Non-pigmented ciliary epithelial cell (primary cell): ENCODE measurements around the gene ZSWIM4.

Experiments used
- DNase-seq: peaks from one replicate; pipeline ENCODE4 v3.0.0-alpha.2; 2010; ENCODE audit warnings: low read depth

ZSWIM4 gene

DNA sequence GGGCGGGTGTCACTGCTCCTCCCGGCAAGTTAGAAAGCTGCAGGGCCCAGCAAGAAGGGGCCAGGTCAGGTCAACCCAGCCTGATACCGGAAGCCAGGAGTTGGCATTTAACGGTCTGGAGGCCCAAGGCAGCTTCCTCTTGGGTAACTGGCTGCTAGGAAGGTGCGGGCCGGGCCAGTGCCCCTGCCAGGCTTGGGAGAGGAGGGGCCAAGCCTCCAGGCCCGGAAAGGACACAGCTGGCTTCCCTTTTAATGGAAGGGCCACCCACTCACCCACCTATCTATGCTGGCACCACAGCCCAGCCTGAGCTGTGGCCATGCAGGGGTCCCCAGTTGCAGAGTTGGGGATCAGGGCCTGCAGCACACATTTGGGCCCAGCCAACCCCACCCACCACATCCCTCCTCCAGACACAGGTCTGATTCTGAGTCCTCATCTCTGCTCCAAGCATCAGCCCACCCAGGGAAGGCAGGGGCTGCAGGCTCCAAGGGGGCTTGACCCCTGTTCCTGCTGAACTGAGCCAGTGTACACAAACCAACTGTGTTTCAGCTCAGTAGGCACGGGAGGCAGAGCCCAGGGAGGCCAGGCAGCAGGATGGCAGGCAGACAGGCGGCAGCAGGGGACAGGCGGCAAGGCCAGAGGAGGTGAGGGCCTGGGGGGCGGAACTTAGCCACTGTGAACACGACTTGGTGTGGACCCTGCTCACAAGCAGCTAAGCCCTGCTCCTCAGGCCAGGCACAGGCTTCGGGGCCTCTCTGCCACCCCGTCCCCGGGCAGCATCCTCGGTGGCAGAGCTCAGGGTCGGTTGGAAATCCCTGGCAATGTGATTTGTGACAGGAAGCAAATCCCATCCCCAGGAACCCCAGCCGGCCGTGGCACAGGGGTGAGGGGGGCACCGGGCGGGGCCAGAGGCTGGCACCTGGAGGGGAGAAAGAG, 40.8 kb downstream of the ZSWIM4 start:
- no peak for DNase-seq

DNA sequence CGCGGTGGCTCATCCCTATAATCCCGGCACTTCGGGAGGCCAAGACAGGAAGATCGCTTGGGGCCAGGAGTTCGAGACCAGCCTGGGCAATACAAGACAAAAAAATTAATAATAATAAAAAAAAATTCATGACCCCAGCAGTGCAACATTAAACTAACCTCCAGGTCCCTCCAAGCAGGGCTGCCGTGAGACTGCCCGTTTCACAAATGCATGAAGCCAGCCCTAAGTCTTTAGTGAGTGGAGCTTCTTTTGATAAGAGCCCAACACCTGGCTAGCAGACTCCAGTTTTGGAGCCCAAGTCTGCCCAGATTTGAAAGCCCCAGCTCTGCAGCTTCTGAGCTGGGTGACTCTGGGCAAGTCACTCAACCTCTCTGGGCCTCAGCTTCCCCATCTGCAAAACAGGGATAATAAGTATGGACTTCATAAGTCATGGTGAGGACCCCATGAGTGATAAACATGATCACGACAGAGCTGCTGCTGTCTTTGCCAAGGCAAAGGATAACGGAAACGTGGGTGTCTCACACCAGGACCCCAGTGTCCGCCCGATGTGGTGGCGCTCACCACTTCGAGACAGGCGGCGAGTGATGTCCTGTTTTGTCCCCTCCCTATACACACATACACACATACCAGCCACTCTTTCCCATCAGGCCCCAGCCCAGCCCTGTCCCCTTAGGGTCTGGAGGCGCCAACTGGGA, 43.3 kb downstream of the ZSWIM4 start:
- no peak for DNase-seq

DNA sequence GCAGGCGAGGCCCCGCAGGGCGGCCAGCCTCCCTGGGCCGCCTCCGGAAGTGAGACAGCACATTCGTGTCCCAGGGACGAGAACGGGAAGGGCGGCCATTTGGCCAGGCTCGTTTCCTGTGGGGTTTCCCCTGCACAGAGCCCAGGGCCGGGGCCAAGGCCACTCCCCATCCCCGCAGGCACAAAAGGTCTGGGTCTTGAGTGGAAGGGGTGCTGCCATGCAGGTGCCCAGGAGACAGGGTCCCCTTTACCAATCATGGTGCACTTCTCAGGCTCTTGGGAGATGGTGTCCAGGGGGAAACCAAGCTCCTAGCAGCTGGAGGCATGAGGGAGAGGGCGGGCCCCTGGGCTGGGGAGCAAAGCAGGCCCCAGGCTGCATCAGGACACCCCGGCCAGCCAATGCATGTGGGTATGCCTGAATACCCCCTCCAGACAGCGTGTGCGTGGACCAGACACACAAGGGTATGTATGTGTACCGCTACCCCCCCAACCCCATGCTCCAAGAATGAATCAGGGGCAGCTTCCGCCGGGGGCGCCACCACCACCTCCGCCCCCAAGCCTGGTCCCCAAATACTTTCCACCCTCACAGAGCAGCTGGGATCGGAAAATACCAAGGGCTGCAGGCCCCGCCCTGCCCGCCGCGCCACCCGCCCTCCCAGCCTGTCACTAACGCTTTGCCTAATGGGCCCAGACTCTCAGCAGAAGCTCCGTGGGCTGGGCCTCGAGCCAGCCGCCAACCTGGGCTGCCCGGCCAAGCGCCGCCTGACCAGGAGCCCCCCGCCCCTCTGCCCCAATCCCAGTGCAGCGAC, 44.1 kb downstream of the ZSWIM4 start:
- no peak for DNase-seq

DNA sequence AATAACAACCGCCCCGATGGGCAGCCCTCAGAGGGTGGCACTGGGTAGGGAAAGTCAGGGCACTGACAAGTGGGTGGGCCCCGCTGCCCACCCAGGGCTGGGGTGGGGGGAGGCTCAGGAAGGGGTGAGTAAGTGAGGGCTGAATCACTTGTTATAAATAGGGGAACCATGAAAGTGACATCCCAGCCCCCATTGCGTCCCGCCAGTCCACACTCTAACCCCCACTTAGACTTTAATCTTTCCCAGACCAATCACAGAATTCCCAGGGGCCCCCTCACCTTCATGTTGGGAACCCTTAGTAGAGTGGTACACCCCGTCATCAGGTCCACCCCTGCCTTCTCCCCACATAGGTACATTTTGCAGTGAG, 44.7 kb downstream of the ZSWIM4 start:
- DNase-seq: no peak

DNA sequence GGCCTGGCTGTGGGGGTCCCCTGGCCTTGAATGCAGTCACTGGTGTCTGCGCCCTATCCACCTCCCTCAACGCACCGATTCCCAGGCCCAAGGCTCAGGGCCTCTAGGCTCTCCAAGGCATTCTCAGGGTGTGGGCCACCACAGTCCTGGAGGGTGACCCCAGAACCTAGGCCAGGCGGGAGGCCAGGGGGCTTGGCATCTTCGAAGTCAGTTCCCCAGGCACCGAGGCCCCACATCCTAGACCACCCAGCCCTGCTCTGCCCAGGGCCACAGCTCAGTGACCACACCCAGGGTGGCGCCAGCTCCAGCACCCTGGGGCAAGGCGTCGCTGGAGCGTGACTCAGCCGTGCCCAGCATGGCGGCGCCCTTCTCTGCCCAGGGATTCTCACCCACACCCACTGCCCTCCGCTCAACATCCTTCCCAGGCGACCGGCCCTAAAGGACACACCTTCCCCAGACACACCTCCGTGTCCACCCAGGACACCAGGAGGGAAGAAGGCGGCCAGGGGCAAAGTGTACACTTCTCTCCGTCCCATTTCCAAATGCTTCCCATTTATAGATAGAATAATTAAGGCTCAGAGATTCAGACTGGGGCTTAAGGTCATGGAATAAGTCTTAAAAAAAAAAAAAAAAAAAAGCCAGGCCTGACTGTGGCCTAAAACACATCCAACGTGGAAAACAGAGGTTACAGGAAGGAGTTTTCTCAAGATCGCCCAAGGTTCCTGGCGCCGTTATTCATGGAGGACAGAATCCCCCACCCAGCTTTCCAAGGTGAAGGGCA, 45.3 kb downstream of the ZSWIM4 start:
- no peak for DNase-seq

DNA sequence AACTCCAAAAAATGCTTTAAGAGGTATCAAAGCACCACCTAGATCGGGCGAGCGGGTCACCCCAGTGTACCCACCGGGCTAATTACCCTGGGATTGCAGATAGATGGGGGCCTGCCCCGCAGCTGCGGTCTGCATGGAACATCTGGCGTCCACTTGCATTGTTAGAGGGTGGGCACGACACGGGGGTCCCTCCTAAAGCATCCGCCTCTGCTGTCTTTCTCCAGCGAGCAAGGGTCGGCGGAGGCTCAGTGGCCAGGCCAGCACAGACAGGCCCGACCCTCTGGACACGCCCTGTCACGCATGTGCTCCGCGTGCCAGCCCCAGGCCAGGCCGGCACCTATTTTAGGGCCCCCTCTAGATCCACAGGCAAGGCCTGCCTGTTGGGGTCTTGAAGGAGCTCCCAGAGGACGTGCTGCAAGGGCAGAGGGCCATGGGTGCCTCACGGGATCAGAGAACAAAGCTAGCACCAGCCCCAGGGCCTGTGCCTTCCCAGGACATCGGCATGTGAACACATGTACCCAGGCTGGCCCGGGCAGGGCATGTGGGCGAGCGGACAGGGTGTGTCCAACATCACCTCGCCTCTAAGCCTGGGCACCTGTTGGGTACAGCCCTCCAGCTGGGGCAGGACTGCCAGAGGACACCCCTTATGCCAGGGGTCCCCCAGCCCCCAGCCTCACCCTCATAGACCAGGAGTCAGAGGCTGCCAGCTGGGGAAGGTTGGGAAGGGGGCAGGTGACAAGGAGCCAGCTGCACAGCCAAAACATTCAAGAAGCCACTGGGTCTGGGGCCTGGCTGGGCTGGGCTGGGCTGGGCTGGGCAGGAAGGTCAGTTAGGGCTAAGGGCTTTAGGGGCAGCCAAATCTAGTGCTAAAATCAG, 46.1 kb downstream of the ZSWIM4 start:
- no peak for DNase-seq

DNA sequence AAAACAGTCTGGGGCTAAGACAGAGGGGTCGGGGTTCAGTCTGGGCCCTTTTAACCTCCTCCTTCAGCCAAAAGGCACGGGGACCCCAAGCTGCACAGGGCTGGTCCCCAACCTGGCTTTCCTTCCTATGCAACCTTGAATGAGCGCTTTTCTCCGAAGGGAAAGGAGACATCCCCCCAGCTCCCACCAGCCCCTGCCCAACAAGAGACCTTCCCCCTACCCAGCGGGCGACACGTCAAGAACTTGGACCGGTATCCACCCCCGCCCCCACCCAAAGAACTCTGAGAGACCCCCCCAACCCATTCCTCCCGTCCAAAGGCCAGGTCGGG, 46.7 kb downstream of the ZSWIM4 start:
- no peak for DNase-seq

DNA sequence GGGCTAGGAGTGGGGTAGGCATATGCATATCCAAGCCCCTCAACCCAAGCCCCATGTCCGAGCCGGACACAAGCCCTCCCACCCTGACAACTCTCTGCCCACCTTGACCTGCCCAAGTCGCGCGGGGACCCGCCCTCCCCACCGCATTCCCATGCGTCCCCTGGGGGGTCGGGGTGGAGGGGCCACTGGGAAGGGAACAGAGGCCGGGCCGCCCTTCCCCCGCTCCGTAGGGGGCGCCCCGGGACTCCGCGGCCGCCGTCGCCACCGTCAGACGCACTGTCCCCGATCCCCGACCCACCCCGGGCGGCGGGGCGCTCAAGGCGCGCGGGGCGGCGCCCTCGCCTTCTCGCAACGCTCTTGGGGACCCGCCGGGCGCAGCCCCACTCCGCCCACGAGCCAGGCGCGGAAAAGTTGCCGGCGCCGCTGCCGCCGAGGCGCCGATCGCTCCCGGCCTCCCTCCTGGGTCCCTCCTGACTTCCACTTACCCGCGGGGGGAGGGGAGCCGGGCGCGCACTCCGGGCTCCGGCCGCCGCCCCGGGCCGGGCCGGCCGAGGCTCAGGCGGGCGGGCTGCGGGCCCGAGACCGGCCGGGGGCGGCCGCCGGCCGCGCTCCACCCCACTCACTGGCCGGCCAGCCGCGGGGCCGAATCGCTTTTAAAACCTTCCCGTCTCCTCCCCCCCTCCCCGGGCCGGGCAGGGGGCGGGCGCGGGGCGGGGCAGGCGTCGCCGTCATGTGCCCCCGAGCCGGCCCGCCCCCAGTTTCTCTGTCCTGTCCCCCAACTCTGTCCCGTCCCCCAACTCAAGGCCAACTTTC, 47.3 kb downstream of the ZSWIM4 start:
- no peak for DNase-seq

DNA sequence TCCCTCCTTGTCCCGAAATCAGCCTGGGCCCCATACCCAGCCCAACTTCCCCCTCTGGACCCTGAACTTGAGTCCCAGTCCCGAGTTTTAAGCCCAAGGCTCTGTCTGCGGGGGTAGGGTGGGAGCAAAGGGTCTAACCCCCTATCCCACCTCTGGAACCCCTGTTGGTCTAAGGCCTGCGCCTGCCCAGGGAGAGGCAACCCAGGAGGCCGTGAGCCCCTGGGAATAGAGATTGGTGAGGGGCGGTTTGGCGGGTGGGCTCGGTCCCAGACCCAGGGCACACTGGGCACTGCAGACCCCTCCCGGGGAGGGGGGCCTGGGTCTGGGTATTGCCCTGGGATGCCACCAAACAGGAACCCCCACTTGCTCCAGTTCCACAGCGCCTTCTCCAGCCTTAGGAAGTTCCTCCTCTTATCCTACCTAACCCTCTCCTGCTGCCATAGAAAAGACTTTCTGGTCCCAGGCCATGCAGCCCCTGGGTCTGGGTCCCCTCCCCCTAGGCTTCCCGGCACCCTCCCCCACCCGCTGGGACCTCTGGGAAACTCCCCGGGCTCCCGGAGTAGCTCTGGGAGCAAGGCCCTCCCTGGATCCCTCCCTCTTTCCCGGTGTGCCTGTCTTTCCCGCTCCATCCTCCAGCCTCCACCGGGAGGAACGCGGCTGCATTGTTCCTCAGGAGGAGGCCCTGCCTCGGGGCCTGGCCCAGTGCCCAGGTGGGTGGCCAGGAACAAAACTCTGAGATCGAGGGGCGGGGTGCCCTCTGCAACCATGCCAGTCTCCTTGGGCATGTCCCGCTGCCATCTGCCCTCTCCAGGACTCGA, 48.1 kb downstream of the ZSWIM4 start:
- no peak for DNase-seq

DNA sequence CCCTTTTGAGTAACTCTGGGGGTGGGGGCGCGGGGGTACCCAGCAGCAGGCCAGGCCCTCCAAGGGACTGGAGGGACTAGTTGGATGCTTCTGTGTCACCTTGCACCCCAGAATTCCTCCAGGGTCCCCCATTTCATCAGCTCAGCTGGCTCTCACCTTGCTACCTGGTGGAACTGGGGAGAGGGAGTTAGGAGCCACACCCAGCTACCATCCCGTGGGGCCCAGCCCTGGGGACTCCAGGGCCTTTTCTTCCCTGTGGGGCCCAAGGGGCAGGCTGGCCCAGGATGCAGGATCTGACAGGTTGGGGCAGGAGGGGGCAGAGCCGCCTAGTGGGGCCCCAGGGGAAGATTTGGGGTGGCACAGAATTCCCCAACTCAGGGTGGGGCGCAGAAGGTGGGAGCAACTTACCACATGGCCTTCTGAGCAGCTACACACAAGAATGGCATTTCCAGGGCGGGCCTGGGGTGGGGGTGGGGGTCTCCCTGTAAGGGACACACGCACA, 48.9 kb downstream of the ZSWIM4 start:
- DNase-seq: no peak

DNA sequence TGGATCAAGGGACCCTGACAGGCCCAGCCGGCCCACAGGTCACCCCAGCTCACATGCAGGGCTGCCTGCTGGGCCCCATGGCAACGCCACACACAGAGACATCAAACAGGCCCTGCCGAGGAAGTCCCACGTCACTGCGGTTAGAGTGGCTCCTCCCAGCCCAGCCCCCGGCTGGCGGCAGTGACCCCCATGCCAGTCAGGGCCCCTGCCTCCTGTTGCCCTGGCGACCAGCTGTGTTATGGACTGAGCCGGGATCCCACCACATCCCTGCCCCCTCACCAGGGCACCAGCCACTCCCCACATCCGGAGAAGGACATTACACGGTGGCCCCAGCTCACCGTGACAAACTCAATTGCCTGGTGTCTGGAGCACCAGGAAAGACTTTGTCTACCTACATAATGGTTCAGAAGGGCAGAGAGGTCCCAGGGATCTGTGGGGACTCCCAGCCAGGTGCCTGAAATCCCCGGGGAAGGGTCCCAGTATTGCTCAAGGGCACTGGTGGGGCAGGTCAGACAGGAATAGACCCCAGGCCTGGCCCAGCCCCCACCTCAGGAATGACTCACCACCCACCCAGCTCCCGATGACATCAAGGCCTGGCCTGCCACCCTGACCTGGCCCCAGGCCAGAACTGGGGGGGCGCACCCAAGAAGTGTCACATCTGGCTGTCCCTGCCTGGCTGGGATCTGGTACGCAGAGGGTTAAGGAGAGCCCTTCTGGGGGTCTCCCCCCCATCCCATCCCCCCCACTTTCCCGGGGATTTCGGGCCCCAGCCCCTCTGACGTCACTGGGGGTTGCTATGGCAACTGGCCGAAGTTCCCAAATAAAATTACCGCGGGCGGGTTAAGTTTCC, 51.5 kb downstream of the ZSWIM4 start:
- no peak for DNase-seq

DNA sequence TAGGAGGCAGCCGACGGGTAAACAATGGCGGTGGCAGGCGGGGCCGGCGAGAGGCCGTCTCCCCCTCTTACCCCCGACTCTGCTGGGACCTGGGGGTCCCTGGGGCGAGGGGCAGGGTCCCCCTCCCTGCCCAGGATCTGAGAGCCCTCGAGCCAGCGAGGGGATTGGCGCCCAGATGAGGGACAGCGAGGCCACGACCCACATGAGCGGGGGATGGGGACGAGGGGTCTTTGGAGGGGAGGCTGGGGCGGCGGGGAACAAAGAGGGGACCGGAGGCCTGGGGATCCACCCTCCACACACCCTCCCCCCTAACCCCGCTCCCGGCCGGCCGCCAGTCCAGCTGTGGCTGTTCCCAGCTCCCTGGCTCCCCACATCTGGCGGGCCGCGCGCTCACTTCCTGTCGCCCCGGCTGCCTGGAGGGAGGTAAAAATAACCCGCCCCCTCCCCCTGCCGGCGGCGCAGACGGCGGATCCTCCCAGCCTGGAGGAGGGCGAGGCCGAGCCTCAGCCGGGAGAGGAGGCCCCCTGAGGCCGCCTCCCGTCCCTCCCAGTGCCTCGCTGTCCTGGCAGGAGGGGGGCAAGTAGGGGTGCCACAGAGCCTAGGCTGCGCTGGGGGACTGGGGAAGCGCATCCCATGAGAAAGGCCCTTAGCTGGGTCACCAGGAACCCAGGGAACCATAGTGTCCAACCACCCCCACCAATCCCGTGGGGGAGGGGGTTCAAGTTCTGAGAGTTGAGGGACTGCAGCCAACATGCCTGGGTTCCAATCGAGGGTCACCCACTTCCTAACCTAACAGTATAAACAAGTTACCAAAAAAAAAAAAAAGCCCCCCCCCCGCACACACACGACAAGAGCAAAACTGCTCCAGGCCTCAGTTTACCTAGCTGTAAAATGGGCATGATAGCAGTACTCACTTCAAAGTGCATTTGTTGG, 52.4 kb downstream of the ZSWIM4 start:
- DNase-seq: no peak

DNA sequence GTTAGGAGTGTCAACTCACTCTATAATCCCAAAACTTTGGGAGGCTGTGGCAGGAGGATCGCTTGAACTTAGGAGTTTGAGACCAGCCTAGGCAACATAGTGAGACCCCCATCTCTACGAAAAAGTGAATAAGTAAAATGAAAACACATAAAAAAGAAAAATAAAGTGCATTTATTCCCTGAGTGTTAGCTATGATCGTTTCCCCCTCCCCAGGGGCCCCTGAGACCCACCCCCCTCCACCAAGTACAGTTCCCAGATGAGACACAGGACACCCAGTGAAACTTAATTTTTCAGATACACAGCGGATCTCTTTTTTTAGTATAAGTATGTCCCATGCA, 53.1 kb downstream of the ZSWIM4 start:
- DNase-seq: no peak

DNA sequence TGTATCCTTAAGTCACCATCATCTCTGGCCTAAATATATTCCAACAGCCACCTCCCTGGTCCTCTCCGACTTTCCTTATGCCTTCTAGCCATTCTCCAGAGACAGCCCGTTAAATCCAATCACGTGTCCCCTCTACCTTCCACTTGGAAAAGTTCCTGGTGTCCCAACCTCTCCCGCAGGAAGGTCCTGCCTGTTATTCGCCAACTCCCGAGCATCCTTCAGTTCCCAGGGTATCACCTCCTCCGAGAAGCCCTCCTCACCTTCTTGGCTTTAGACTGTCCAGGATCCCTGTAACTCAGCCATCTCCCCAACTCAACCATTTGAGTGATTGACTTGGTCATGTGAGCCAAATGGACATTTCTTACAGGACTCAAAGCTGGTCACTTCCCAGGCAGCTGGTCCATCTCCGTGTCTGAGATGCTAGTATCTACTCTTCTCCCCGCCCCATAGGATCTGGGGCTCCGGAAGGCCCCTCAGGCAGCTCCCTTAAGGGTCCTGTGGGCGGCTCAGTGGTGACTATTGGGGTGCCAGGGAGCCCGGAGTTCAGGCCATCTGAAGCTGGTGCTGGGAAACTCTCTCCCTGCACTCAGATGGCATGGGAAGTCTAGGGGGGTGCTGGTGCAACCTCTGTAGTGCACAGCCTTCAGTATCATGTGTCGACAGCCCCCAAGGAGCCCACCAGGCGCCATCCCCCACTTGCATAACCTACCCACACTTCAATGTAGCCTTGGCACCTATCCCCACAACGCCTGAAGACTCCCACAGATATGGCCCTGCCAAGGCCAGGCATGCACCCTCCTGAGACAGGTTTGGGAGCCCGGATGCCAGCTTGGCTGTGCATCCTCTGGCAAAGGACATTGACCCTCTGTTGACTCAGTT, 53.8 kb downstream of the ZSWIM4 start:
- DNase-seq: no peak

DNA sequence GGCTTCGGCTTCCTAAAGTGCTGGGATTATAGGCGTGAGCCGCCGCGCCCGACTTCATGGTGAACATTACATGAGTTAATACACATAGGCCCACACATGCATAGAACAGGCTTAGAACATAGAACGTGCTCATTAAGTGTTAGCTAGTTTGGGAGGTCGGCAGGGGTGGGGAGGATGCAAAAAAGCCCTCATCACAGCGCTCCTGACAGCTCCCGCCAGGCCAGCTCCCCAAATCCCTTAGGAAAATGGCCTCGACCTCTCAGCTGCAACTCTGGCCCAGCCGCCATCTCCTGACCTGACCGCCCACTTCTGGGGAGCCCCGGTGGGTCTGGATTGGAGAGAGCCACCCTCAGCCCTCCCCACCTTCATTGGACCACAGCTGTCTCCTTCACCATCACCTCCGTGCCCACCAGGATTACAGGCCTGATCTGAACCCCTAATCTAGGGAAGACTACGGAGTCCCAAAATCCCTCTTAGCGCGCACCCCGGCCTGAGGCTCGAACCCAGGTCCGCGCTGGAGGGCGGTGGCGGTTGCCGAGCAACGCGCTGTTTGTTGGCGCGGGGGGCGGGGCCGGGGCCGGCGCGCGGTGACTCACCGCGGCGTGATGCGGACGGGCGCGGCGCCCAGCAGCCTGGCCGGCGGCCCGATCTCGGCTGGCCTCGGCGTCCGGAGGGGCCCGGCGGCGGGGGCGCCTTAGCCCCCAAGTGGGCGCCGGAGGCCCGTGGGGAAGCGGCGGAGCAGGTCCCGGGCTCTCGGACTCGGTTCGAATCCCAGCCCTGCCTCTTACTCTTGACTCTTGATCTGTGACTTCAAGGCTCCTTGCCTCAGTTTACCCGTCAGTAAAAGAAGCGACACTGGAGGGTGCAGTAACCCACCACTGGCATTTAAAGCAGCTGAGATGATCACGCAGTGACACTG, 55.0 kb downstream of the ZSWIM4 start:
- DNase-seq: no peak
